Fibroblast of lung (primary cell): ENCODE results near the gene UBXN6. TPM values are rescaled to one million over a fixed set of nuclear protein-coding genes. Genes with fewer than 3 reads are reported as not detected.

Experiments
- DNase-seq, 2 donors: peaks; one replicate each; pipeline versions ENCODE4 v3.0.0 to v3.0.0-alpha.2; 2010; ENCODE audit warnings: low read depth in 2 of 2
- H2AFZ ChIP-seq: 2 replicates; pipeline ENCODE4 v1.5.1; 2012; ENCODE audit warnings: low read length, control low read depth, inconsistent platforms
- H3K27ac ChIP-seq: 2 replicates; pipeline ENCODE4 v1.5.1; 2011; ENCODE audit warnings: low read length, control low read depth; ENCODE audit not compliant: insufficient read depth
- H3K27me3 ChIP-seq: 2 replicates; pipeline ENCODE4 v1.5.1; 2011; ENCODE audit warnings: mild to moderate bottlenecking, low read length; ENCODE audit not compliant: control insufficient read depth, insufficient read depth
- H3K36me3 ChIP-seq: 2 replicates; pipeline ENCODE4 v1.5.1; 2011; ENCODE audit warnings: low read length; ENCODE audit not compliant: control insufficient read depth, insufficient read depth
- H3K4me1 ChIP-seq: 2 replicates; pipeline ENCODE4 v1.5.1; 2011; ENCODE audit warnings: low read length; ENCODE audit not compliant: control insufficient read depth, insufficient read depth; ENCODE audit errors: extremely low read depth
- H3K4me2 ChIP-seq: 2 replicates; pipeline ENCODE4 v1.5.1; 2011; ENCODE audit warnings: low read length, control low read depth; ENCODE audit not compliant: insufficient read depth; ENCODE audit errors: extremely low read depth
- H3K4me3 ChIP-seq, 4 experiments: fragments of 200-600 bp in 1 of 4; sonication (generic) in 1 of 4; replicated peaks in 1 of 4; 2 replicates each; pipeline ENCODE4 v1.5.1; 2011 to 2016; ENCODE audit warnings: low read length in 4 of 4, low read depth in 3 of 4, mild to moderate bottlenecking in 3 of 4, control low read depth in 2 of 4, inconsistent platforms in 1 of 4, mixed read lengths in 1 of 4; ENCODE audit not compliant: insufficient read depth in 1 of 4; ENCODE audit errors: control extremely low read depth in 1 of 4
- H3K79me2 ChIP-seq: 2 replicates; pipeline ENCODE4 v1.5.1; 2012; ENCODE audit warnings: mild to moderate bottlenecking, low read length, inconsistent platforms; ENCODE audit not compliant: control insufficient read depth, insufficient read depth
- H3K9ac ChIP-seq: 2 replicates; pipeline ENCODE4 v1.5.1; 2011; ENCODE audit warnings: mild to moderate bottlenecking, low read length, control low read depth; ENCODE audit not compliant: insufficient read depth
- H3K9me3 ChIP-seq: 2 replicates; pipeline ENCODE4 v1.5.1; 2012; ENCODE audit warnings: low read depth, low read length; ENCODE audit not compliant: control insufficient read depth, insufficient read depth
- H4K20me1 ChIP-seq: 2 replicates; pipeline ENCODE4 v1.5.1; 2011; ENCODE audit warnings: low read length; ENCODE audit not compliant: control insufficient read depth, insufficient read depth; ENCODE audit errors: extremely low read depth
- EZH2 ChIP-seq: IDR thresholded peaks from 2 replicates; pipeline ENCODE4 v1.5.1; 2012; ENCODE audit warnings: low read length, control low read depth, mild to moderate bottlenecking; ENCODE audit errors: missing control alignments
- polyA plus RNA-seq, 2 donors: library from polyadenylated mRNA; depleted of rRNA in 1 of 2; stranded (reverse) in 1 of 2; unstranded in 1 of 2; fragments of >200 nt; gene quantifications; 2 replicates each; pipeline ENCODE4 v1.2.1, GENCODE V29; 2011 to 2012; ENCODE audit warnings: missing spikeins in 1 of 2
- total RNA-seq: library from RNA; depleted of rRNA; stranded (reverse); fragments of >200 nt; gene quantifications from 2 replicates; pipeline ENCODE4 v1.2.1, GENCODE V29; 2014
- TF ChIP-seq, protein P1 (sequence below), 2 donors: IDR thresholded peaks in 1 of 2; conservative IDR thresholded peaks in 1 of 2; 1 replicate in 1 of 2; 2 replicates in 1 of 2; pipeline ENCODE4 v1.5.1; 2011 to 2012; ENCODE audit warnings: low read length in 2 of 2, control low read depth in 1 of 2, inconsistent platforms in 1 of 2, low read depth in 1 of 2, mild to moderate bottlenecking in 1 of 2

The UBXN6 gene
- total and polyA plus RNA-seq, 2 donors (not counting 1 experiment from before 2014, with no cell fraction given), result 49.1 to 114 TPM

DNA sequence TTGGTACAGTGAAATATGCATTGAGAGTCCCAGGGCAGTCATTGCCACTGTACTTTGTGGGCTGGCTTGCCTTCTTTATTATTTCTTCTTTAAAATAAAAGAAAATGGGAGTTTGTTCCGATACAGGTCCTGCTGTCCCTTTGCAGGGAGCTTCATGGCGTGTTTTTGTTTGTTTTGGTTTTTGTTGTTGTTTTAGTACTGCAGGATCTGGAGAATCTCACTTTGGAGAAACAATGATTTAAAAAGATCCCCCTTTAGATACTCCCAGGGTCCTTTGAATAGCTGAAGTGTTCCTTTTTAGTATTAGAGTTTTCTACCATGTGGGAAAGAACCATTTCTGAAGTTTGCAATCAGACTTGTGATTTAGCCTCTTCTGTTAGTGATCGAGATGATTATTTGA, 44.0 kb downstream of the UBXN6 start:
- Histone ChIP-seq H3K27me3 (no peaks in the 10 kb centered on the region), H3K27ac (no peak overlapping the region), H3K9me3 (no peaks in the 10 kb centered on the region), H3K9ac (no peak overlapping the region), H3K36me3 (peaks cover 6% of the 10 kb centered on the region), H2AFZ (no peak overlapping the region), H3K79me2 (peaks cover 12% of the 10 kb centered on the region), H4K20me1 (no peaks in the 10 kb centered on the region), H3K4me3 (no peak overlapping the region), H3K4me2 (no peak overlapping the region), H3K4me1 (peaks cover 8% of the 10 kb centered on the region)
- TF ChIP-seq, protein P1, sequence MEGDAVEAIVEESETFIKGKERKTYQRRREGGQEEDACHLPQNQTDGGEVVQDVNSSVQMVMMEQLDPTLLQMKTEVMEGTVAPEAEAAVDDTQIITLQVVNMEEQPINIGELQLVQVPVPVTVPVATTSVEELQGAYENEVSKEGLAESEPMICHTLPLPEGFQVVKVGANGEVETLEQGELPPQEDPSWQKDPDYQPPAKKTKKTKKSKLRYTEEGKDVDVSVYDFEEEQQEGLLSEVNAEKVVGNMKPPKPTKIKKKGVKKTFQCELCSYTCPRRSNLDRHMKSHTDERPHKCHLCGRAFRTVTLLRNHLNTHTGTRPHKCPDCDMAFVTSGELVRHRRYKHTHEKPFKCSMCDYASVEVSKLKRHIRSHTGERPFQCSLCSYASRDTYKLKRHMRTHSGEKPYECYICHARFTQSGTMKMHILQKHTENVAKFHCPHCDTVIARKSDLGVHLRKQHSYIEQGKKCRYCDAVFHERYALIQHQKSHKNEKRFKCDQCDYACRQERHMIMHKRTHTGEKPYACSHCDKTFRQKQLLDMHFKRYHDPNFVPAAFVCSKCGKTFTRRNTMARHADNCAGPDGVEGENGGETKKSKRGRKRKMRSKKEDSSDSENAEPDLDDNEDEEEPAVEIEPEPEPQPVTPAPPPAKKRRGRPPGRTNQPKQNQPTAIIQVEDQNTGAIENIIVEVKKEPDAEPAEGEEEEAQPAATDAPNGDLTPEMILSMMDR (conservative IDR thresholded peaks at IDR 0.05 in 1 of 2, IDR thresholded peaks at IDR 0.05 in 1 of 2; ENCODE audit: low read depth in 1 of 2, low read length in 2 of 2), result no peak
- no peak for TF ChIP-seq EZH2
- DNase-seq, result no peak

DNA sequence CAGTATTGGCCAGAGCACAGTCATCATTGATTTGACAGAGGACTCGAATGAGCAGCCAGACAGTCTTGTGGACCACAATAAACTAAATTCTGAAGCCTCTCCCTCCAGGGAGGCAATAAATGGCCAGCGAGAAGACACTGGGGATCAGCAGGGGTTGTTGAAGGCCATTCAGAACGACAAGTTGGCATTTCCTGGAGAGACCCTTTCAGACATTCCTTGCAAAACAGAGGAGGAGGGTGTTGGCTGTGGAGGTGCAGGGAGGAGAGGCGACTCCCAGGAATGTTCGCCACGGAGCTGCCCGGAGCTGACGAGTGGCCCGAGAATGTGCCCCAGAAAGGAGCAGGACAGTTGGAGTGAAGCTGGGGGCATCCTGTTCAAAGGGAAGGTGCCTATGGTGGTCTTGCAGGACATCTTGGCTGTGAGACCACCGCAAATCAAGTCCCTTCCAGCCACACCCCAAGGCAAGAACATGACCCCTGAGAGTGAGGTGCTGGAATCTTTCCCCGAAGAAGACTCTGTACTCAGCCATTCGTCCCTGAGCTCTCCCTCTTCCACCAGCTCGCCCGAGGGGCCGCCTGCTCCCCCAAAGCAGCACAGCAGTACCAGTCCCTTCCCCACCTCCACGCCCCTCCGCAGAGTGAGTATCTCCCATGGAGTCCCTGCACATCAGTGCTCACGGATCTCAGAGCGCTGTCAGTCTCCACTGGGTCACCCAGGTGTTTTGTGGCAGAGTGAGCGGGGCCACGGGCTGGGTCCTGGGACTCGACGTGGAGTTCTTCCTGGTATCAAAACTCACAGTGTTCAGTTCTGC, 48.3 kb downstream of the UBXN6 start:
- no peaks in the 10 kb centered on the region for H4K20me1 ChIP-seq
- no peaks in the 10 kb centered on the region for H3K9me3 ChIP-seq
- no peak overlapping the region for H3K4me2 ChIP-seq
- no peaks in the 10 kb centered on the region for H3K27me3 ChIP-seq
- H3K27ac ChIP-seq, result no peak overlapping the region
- no peak overlapping the region for H3K9ac ChIP-seq
- TF ChIP-seq, protein P1 (conservative IDR thresholded peaks at IDR 0.05 in 1 of 2, IDR thresholded peaks at IDR 0.05 in 1 of 2; ENCODE audit: low read depth in 1 of 2, low read length in 2 of 2), result no peak
- TF ChIP-seq EZH2, result no peak
- DNase-seq, result no peak
- H3K79me2 ChIP-seq, result peaks cover 31% of the 10 kb centered on the region
- H3K4me1 ChIP-seq, result peaks cover under 1% of the 10 kb centered on the region
- H3K4me3 ChIP-seq, result no peak overlapping the region
- peaks cover 6% of the 10 kb centered on the region for H3K36me3 ChIP-seq
- no peak overlapping the region for H2AFZ ChIP-seq

DNA sequence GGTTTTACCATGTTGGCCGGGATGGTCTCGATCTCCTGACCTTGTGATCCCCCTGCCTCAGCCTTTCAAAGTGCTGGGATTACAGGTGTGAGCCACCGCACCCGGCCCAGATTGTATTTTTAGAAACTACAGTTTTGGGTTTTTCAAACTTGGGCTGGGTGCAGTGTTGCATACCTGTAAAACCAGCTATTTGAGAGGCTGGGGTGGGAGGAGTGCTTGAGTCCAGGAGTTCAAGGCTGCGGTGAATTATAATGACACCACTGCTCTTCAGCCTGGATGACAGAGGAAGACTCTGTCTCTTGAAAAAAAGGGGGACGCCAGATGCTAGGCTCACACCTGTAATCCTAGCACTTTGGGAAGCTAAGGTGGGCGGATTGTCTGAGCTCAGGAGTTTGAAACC, 51.0 kb downstream of the UBXN6 start:
- Histone ChIP-seq H3K79me2 (peaks cover 43% of the 10 kb centered on the region), H3K9ac (no peak overlapping the region), H3K27me3 (no peaks in the 10 kb centered on the region), H3K9me3 (no peaks in the 10 kb centered on the region), H2AFZ (no peak overlapping the region), H4K20me1 (no peaks in the 10 kb centered on the region), H3K27ac (no peak overlapping the region), H3K4me2 (no peak overlapping the region), H3K4me1 (peaks cover 5% of the 10 kb centered on the region), H3K4me3 (no peak overlapping the region), H3K36me3 (peaks cover 3% of the 10 kb centered on the region)
- TF ChIP-seq EZH2, result no peak
- TF ChIP-seq, protein P1 (conservative IDR thresholded peaks at IDR 0.05 in 1 of 2, IDR thresholded peaks at IDR 0.05 in 1 of 2; ENCODE audit: low read depth in 1 of 2, low read length in 2 of 2), result no peak
- no peak for DNase-seq
